ENCODE results near the gene TPSD1.
"Not testable (repeated sequence)": the region's sequence is repeated elsewhere in the genome, so short reads cannot be mapped to it uniquely, and the experiment has no call there.

Gene TPSD1

GRCh38 chr16:1229476-1229875, 26.4 kb upstream of the TPSD1 start:
- H3K4me3 ChIP-seq (ENCODE audit: low read length in 2 of 2); H3K9ac ChIP-seq (ENCODE audit: low read depth in 1 of 2, low read length in 2 of 2); H3K36me3 ChIP-seq (ENCODE audit: control insufficient read depth in 2 of 2, insufficient read depth in 2 of 2, low read length in 2 of 2); H3K4me1 ChIP-seq (ENCODE audit: control insufficient read depth in 2 of 2, insufficient read depth in 2 of 2, low read length in 2 of 2); H3K9me3 ChIP-seq (ENCODE audit: control insufficient read depth in 2 of 2, low read length in 2 of 2); H3K27me3 ChIP-seq (ENCODE audit: control insufficient read depth in 2 of 2, insufficient read depth in 2 of 2, low read length in 2 of 2); H3K27ac ChIP-seq (ENCODE audit: low read depth in 2 of 2, low read length in 2 of 2): not testable (repeated sequence)

- not testable (repeated sequence) for H3K9ac ChIP-seq (ENCODE audit: low read depth in 1 of 2, low read length in 2 of 2); H3K27me3 ChIP-seq (ENCODE audit: control insufficient read depth in 2 of 2, insufficient read depth in 2 of 2, low read length in 2 of 2); H3K4me3 ChIP-seq (ENCODE audit: low read length in 2 of 2); H3K9me3 ChIP-seq (ENCODE audit: control insufficient read depth in 2 of 2, low read length in 2 of 2); H3K27ac ChIP-seq (ENCODE audit: low read depth in 2 of 2, low read length in 2 of 2); H3K36me3 ChIP-seq (ENCODE audit: control insufficient read depth in 2 of 2, insufficient read depth in 2 of 2, low read length in 2 of 2); H3K4me1 ChIP-seq (ENCODE audit: control insufficient read depth in 2 of 2, insufficient read depth in 2 of 2, low read length in 2 of 2)
Observed at GRCh38 chr16:1230084-1230470, 25.8 kb upstream of the TPSD1 start, which contains the start of gene TPSB2. TSS of gene TPSB2 (minus strand) at chr16:1230184. CDS start at chr16:1229951, 233 bp downstream.

- not testable (repeated sequence) for H3K4me3 ChIP-seq (ENCODE audit: low read length in 2 of 2); H3K36me3 ChIP-seq (ENCODE audit: control insufficient read depth in 2 of 2, insufficient read depth in 2 of 2, low read length in 2 of 2); H3K9ac ChIP-seq (ENCODE audit: low read depth in 1 of 2, low read length in 2 of 2)
Observed at GRCh38 chr16:1230471-1231212, 25.2 kb upstream of the TPSD1 start.

GRCh38 chr16:1231301-1231700, 24.6 kb upstream of the TPSD1 start:
- not testable (repeated sequence) for H3K27ac ChIP-seq (ENCODE audit: low read depth in 2 of 2, low read length in 2 of 2); H3K4me3 ChIP-seq (ENCODE audit: low read length in 2 of 2); H3K9me3 ChIP-seq (ENCODE audit: control insufficient read depth in 2 of 2, low read length in 2 of 2); H3K9ac ChIP-seq (ENCODE audit: low read depth in 1 of 2, low read length in 2 of 2); H3K27me3 ChIP-seq (ENCODE audit: control insufficient read depth in 2 of 2, insufficient read depth in 2 of 2, low read length in 2 of 2); H3K4me1 ChIP-seq (ENCODE audit: control insufficient read depth in 2 of 2, insufficient read depth in 2 of 2, low read length in 2 of 2); H3K36me3 ChIP-seq (ENCODE audit: control insufficient read depth in 2 of 2, insufficient read depth in 2 of 2, low read length in 2 of 2)

More at GRCh38 chr16:1230471-1231212, 25.2 kb upstream of the TPSD1 start:
- H3K27me3 ChIP-seq (ENCODE audit: control insufficient read depth in 2 of 2, insufficient read depth in 2 of 2, low read length in 2 of 2); H3K4me1 ChIP-seq (ENCODE audit: control insufficient read depth in 2 of 2, insufficient read depth in 2 of 2, low read length in 2 of 2); H3K9me3 ChIP-seq (ENCODE audit: control insufficient read depth in 2 of 2, low read length in 2 of 2); H3K27ac ChIP-seq (ENCODE audit: low read depth in 2 of 2, low read length in 2 of 2): not testable (repeated sequence)

GRCh38 chr16:1232049-1232748, 23.7 kb upstream of the TPSD1 start:
- not testable (repeated sequence) for H3K4me1 ChIP-seq (ENCODE audit: control insufficient read depth in 2 of 2, insufficient read depth in 2 of 2, low read length in 2 of 2); H3K36me3 ChIP-seq (ENCODE audit: control insufficient read depth in 2 of 2, insufficient read depth in 2 of 2, low read length in 2 of 2); H3K4me3 ChIP-seq (ENCODE audit: low read length in 2 of 2); H3K9me3 ChIP-seq (ENCODE audit: control insufficient read depth in 2 of 2, low read length in 2 of 2); H3K9ac ChIP-seq (ENCODE audit: low read depth in 1 of 2, low read length in 2 of 2); H3K27me3 ChIP-seq (ENCODE audit: control insufficient read depth in 2 of 2, insufficient read depth in 2 of 2, low read length in 2 of 2); H3K27ac ChIP-seq (ENCODE audit: low read depth in 2 of 2, low read length in 2 of 2)

- not testable (repeated sequence) for H3K27me3 ChIP-seq (ENCODE audit: control insufficient read depth in 2 of 2, insufficient read depth in 2 of 2, low read length in 2 of 2); H3K36me3 ChIP-seq (ENCODE audit: control insufficient read depth in 2 of 2, insufficient read depth in 2 of 2, low read length in 2 of 2); H3K9ac ChIP-seq (ENCODE audit: low read depth in 1 of 2, low read length in 2 of 2); H3K4me1 ChIP-seq (ENCODE audit: control insufficient read depth in 2 of 2, insufficient read depth in 2 of 2, low read length in 2 of 2); H3K4me3 ChIP-seq (ENCODE audit: low read length in 2 of 2); H3K27ac ChIP-seq (ENCODE audit: low read depth in 2 of 2, low read length in 2 of 2); H3K9me3 ChIP-seq (ENCODE audit: control insufficient read depth in 2 of 2, low read length in 2 of 2)
Observed at GRCh38 chr16:1236659-1237058, 19.2 kb upstream of the TPSD1 start.

GRCh38 chr16:1237990-1238389, 17.9 kb upstream of the TPSD1 start:
- H3K9me3 ChIP-seq (ENCODE audit: control insufficient read depth in 2 of 2, low read length in 2 of 2) = no peaks in the 10 kb centered on the region
- no peaks in the 10 kb centered on the region for H3K27me3 ChIP-seq (ENCODE audit: control insufficient read depth in 2 of 2, insufficient read depth in 2 of 2, low read length in 2 of 2)
- H3K27ac ChIP-seq (ENCODE audit: low read depth in 2 of 2, low read length in 2 of 2) = no peak overlapping the region
- H3K9ac ChIP-seq (ENCODE audit: low read depth in 1 of 2, low read length in 2 of 2) = no peak overlapping the region
- no peaks in the 10 kb centered on the region for H3K4me1 ChIP-seq (ENCODE audit: control insufficient read depth in 2 of 2, insufficient read depth in 2 of 2, low read length in 2 of 2)
- no peaks in the 10 kb centered on the region for H3K36me3 ChIP-seq (ENCODE audit: control insufficient read depth in 2 of 2, insufficient read depth in 2 of 2, low read length in 2 of 2)
- H3K4me3 ChIP-seq (ENCODE audit: low read length in 2 of 2) = no peak overlapping the region

GRCh38 chr16:1238909-1239308, 17.0 kb upstream of the TPSD1 start:
- not testable (repeated sequence) for H3K27me3 ChIP-seq (ENCODE audit: control insufficient read depth in 2 of 2, insufficient read depth in 2 of 2, low read length in 2 of 2); H3K9me3 ChIP-seq (ENCODE audit: control insufficient read depth in 2 of 2, low read length in 2 of 2); H3K9ac ChIP-seq (ENCODE audit: low read depth in 1 of 2, low read length in 2 of 2)

GRCh38 chr16:1239575-1239974, 16.3 kb upstream of the TPSD1 start:
- H3K9me3 ChIP-seq (ENCODE audit: control insufficient read depth in 2 of 2, low read length in 2 of 2); H3K27ac ChIP-seq (ENCODE audit: low read depth in 2 of 2, low read length in 2 of 2); H3K36me3 ChIP-seq (ENCODE audit: control insufficient read depth in 2 of 2, insufficient read depth in 2 of 2, low read length in 2 of 2); H3K4me1 ChIP-seq (ENCODE audit: control insufficient read depth in 2 of 2, insufficient read depth in 2 of 2, low read length in 2 of 2); H3K27me3 ChIP-seq (ENCODE audit: control insufficient read depth in 2 of 2, insufficient read depth in 2 of 2, low read length in 2 of 2); H3K9ac ChIP-seq (ENCODE audit: low read depth in 1 of 2, low read length in 2 of 2); H3K4me3 ChIP-seq (ENCODE audit: low read length in 2 of 2): not testable (repeated sequence)

More at GRCh38 chr16:1238909-1239308, 17.0 kb upstream of the TPSD1 start:
- not testable (repeated sequence) for H3K4me1 ChIP-seq (ENCODE audit: control insufficient read depth in 2 of 2, insufficient read depth in 2 of 2, low read length in 2 of 2); H3K36me3 ChIP-seq (ENCODE audit: control insufficient read depth in 2 of 2, insufficient read depth in 2 of 2, low read length in 2 of 2); H3K4me3 ChIP-seq (ENCODE audit: low read length in 2 of 2); H3K27ac ChIP-seq (ENCODE audit: low read depth in 2 of 2, low read length in 2 of 2)

GRCh38 chr16:1240436-1240835, 15.4 kb upstream of the TPSD1 start, which contains the start of gene TPSAB1:
TSS of gene TPSAB1 (plus strand) at chr16:1240705. CDS start at chr16:1240939, 234 bp downstream.
- H3K4me1 ChIP-seq (ENCODE audit: control insufficient read depth in 2 of 2, insufficient read depth in 2 of 2, low read length in 2 of 2); H3K4me3 ChIP-seq (ENCODE audit: low read length in 2 of 2); H3K36me3 ChIP-seq (ENCODE audit: control insufficient read depth in 2 of 2, insufficient read depth in 2 of 2, low read length in 2 of 2); H3K9ac ChIP-seq (ENCODE audit: low read depth in 1 of 2, low read length in 2 of 2); H3K27ac ChIP-seq (ENCODE audit: low read depth in 2 of 2, low read length in 2 of 2); H3K9me3 ChIP-seq (ENCODE audit: control insufficient read depth in 2 of 2, low read length in 2 of 2); H3K27me3 ChIP-seq (ENCODE audit: control insufficient read depth in 2 of 2, insufficient read depth in 2 of 2, low read length in 2 of 2): not testable (repeated sequence)
